ENCODE results near the gene THSD4.

THSD4 gene

DNA sequence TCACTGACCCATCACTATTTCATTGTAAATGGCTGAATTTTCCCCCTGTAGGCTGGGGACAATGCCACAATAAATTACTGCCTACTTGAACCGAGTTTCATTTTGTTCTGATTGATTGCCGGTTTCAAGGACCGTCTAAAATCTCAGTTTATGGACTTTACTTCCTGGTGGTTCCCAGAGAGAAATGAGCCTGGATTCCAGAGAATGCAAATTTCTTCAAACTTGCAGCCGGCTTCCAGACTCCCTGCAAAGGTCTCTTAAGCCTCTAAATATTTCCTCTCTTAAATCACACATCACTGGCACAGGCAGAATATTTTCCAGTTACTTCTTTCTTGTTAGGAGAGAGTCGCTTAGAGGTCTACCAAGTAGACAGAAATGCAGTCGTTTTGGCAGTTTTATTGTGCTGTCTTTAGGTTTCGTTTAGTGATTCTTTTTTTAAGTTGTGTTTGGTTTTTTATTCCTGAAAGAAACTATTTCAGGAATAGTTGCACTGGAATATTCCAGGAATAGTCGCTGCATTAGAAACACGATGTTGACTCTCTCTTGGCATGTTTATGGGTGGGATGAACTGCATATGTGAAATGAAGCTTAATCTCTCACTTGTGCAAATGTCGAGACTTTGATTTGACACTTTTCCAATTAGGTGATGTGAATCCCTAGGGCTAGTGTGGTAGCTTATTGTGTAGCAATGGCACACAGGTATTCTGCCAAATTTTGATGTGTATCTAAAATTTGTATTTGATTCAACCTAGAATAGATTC, 411.0 kb downstream of the THSD4 start:
- no peak overlapping the region for H3K27ac ChIP-seq
- TF ChIP-seq, protein P1, sequence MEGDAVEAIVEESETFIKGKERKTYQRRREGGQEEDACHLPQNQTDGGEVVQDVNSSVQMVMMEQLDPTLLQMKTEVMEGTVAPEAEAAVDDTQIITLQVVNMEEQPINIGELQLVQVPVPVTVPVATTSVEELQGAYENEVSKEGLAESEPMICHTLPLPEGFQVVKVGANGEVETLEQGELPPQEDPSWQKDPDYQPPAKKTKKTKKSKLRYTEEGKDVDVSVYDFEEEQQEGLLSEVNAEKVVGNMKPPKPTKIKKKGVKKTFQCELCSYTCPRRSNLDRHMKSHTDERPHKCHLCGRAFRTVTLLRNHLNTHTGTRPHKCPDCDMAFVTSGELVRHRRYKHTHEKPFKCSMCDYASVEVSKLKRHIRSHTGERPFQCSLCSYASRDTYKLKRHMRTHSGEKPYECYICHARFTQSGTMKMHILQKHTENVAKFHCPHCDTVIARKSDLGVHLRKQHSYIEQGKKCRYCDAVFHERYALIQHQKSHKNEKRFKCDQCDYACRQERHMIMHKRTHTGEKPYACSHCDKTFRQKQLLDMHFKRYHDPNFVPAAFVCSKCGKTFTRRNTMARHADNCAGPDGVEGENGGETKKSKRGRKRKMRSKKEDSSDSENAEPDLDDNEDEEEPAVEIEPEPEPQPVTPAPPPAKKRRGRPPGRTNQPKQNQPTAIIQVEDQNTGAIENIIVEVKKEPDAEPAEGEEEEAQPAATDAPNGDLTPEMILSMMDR (conservative IDR thresholded peaks at IDR 0.05), result no peak

DNA sequence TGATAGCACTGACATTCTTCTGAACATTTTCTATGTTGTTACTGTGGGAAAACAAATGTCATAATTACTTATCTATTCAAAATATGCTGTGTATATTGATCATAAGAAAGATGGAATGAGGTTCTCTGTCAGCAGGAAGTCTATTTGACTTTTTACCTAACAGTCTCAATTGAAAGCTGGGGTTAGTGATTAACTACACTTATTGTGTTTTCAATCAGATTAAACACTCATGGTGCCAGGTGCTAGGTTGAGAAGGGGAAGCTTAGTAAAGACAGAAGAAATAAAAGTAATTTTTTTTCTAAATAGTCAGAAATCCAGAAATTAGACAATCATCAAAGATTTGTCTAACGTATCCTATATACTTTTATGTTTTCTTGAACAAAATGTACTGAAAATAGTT, 414.1 kb downstream of the THSD4 start:
- H3K27ac ChIP-seq, result no peak overlapping the region
- TF ChIP-seq, protein P1 (conservative IDR thresholded peaks at IDR 0.05), result no peak

DNA sequence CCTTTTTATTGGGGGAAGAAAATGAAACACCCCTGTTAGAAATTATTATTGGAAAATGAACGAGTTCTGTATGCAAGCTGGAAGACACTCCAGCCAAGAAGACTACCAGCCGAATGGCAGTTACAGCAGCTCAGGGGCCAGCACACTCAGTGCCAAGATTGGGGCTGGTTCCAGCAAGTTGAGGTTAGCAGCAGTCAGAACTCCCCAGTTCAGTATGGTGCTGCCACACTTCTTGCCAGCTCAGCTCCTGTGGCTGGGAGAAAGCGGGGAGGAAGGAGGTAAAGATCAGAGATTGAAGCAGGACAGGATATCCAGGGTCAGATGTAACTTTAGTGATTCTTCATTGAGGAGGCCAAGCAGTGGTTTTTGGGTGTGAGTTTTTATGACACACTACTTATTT, 414.8 kb downstream of the THSD4 start:
- no peak overlapping the region for H3K27ac ChIP-seq
- TF ChIP-seq, protein P1 (conservative IDR thresholded peaks at IDR 0.05), result no peak

DNA sequence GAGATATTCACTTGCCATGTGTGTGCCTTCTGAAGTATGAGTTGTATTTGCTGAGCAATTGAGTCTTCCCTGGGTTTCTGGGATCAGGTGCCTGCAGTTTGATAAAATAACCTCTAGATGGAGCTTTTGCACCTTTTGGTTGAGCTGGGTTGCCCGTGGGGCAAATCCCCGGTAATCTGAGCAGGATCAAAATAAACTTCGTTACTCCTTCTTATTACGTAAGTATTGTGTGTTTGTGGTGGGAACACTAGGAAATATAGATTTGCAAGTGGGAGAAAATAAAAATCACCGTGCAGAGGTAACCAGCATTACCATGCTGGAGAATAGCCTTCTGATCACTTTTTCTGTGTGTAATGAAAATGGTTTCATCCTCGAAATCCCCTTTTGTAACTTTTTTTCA, 417.7 kb downstream of the THSD4 start:
- TF ChIP-seq, protein P1 (conservative IDR thresholded peaks at IDR 0.05), result peak; percentile 90
- no peak overlapping the region for H3K27ac ChIP-seq

DNA sequence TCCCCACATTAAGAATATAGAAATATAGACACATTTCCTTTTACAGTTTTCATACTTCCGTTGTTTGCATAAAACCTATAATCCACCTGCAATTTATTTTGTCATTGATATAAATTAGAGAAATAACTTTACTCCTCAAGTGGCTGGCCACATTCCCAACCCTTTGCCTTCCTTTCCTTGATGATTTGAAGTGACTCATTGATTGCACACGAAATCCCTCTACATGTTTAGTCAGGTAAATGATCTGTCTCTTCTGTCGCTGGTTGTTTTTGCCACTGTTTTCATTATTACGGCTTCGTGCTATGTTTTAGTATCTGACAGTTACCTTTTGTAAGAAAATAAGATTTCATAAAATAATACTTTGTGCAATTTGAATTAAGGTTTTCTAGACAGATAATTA, 422.9 kb downstream of the THSD4 start:
- TF ChIP-seq, protein P1 (conservative IDR thresholded peaks at IDR 0.05), result no peak
- H3K27ac ChIP-seq, result no peak overlapping the region

DNA sequence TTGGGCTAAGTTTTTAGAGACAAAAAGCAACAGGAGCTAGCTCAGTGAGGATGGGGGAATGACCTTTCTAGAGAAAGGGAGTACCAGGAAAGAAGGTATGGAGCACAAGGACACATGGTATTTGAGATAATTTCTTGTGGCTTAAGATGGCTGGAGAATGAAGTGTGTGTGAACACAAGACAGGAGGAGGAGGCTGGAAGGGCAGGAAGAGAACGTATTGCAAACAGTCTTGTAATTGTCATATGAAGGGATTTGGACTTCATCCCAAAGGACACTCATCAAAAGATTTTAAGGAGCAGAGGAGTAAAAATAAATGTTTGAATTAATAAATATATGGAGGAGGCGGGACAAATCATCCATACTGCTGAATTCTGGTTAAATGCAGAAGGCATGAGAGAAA, 426.5 kb downstream of the THSD4 start:
- no peak overlapping the region for H3K27ac ChIP-seq
- TF ChIP-seq, protein P1 (conservative IDR thresholded peaks at IDR 0.05), result no peak

DNA sequence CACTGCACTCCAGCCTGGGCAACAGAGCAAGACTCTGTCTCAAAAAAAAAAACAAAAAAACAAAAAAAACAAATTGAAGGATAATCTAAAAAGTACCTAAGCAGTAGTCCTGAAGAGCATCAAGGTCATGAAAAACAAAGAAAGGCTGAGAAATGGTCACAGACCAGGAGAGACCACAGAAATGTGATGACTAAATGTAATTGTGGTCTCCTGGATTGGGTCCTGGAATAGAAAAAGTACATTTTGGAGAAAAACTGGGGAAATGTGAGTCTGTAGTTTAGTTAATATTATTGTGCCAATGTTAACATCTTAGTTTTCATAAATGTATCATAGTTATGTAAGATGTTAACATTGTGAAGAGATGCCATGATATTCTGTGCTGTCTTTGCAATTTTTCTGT, 427.6 kb downstream of the THSD4 start:
- H3K27ac ChIP-seq, result no peak overlapping the region
- TF ChIP-seq, protein P1 (conservative IDR thresholded peaks at IDR 0.05), result no peak

Data from VCaP (cell line).